ENCODE measurements around the gene TRAM2.

DNA sequence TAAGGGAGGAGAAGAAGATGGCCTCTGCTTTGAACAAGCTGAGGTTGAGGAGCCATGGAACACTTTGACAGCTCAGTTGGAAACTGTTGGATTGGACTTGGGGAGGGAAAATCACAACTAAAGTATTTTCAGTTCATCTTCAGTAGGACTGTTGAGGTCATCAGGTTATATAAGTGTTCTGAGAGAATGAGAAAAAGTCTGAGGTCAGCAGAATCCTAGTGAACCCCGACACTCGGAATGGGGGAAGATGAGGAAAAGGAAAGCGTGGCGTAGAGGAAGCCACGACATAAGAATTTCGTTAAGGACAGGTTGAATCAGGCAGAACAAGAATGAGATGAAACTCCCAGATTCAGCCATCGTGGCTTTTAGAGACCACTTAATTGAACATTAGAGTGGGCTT lies 4.0 kb upstream of the TRAM2 start:
- TF ChIP-seq, protein P1, sequence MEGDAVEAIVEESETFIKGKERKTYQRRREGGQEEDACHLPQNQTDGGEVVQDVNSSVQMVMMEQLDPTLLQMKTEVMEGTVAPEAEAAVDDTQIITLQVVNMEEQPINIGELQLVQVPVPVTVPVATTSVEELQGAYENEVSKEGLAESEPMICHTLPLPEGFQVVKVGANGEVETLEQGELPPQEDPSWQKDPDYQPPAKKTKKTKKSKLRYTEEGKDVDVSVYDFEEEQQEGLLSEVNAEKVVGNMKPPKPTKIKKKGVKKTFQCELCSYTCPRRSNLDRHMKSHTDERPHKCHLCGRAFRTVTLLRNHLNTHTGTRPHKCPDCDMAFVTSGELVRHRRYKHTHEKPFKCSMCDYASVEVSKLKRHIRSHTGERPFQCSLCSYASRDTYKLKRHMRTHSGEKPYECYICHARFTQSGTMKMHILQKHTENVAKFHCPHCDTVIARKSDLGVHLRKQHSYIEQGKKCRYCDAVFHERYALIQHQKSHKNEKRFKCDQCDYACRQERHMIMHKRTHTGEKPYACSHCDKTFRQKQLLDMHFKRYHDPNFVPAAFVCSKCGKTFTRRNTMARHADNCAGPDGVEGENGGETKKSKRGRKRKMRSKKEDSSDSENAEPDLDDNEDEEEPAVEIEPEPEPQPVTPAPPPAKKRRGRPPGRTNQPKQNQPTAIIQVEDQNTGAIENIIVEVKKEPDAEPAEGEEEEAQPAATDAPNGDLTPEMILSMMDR (IDR thresholded peaks at IDR 0.05) = no peak
- TF ChIP-seq POLR2A (IDR thresholded peaks at IDR 0.05; ENCODE audit: low read depth) (no peak), POLR2AphosphoS5 (IDR thresholded peaks at IDR 0.05) (no peak), EP300 (IDR thresholded peaks at IDR 0.05) (no peak)
